ENCODE results near the gene CDK15.

Gene CDK15

DNA sequence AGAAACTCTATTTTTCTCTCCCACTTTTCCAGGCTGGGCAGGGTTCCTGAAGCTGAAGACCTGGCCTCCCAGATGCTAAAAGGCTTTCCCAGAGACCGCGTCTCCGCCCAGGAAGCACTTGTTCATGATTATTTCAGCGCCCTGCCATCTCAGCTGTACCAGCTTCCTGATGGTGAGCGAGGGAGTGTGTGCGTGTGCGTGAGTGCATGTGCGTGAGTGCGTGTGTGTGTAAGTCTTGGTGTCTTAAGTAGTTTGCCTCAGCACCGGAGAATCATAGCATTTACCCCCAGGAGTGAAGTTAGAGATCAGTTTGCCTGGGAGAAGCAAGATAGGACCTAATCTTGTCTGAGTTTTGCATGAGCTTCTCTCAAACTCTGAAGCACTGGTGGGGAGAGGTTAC lies 73.7 kb downstream of the CDK15 start:
- no peak for DNase-seq

DNA sequence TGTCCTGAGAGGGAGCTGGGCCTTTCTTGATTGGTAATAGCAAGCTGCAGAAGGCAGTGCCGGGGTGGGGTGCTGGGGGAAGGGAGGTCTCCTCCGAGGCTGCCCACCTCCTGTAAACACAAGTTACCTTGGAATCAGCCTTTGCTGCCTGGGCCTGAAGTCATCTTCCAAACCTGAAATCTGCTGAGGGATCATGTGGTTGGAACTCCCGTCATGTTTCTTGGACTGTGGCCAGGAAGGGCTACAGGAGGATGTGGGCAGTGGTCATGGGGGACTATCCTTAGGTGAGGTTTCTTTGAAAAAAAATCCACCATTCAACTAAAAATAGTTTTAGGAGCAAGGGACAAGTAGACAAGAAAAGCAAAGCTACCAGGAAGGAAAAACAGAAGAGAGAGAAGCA lies 74.2 kb downstream of the CDK15 start:
- DNase-seq, result no peak

DNA sequence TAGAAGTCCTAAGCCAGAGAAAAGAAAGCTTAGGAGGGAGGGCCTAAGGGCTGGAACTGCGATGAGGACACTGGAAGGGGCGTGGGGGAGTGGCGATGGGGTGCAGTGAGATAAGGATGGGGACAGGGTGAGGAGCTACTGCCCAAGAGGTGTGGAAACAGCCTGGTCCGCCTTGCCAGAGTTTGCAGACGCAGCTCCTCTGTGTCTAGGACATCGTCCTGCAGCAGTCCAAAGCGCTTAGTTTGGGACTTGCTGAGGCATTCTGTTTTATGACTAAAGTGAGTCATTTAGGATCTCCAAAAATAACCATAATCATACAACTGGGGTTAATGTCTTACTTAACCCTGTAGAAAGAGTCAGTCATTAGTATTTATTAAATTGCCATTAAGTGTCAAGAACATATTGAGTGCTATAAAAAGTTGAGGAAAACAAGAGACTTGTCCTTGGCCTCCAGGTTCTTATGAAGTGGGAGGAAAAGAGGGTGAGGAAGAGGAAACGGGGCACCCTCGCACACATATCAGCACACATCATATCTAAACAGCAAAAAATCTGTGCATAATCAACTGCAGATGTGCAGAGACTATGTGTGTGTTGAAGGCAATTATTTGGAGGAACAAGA lies 74.8 kb downstream of the CDK15 start:
- no peak for DNase-seq

GRCh38 chr2:201881741-201882140 lies 75.4 kb downstream of the CDK15 start:
- no peak for DNase-seq

DNA sequence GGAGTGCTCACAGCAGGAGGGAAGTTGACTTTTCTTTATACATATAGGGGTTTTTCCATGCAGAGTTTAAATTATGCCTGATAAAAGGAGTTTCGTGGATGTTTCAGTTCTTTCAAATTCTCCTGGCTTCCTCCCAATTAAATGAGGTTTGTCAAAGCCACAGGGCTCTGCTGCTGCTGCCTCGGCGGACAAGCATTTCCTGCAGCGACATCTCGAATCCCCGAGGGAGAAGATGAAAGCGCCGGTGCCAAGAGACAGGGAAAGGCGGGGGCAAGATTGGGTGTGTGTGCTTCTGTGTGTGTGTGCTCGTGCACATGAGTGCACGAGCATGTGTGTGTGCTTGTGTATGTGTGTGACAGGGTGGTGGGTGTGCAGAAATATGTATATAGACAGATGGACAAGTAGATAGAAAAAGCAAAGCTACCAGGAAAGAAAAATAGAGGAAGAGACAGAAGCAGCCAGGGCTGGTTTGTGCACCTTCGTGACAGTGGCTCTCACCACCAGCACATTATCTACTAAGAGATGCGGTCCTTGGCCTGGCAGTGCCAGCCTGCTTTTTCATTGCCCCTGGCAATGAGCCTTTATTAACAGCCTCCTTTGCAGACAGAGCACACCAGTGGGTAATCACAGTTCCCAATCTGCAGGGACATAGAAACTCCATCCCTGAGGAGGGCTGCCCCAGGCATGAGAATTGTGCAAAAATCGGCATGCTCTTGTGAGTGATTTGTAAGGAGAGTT lies 76.2 kb downstream of the CDK15 start:
- DNase-seq, result peak; percentile 27

DNA sequence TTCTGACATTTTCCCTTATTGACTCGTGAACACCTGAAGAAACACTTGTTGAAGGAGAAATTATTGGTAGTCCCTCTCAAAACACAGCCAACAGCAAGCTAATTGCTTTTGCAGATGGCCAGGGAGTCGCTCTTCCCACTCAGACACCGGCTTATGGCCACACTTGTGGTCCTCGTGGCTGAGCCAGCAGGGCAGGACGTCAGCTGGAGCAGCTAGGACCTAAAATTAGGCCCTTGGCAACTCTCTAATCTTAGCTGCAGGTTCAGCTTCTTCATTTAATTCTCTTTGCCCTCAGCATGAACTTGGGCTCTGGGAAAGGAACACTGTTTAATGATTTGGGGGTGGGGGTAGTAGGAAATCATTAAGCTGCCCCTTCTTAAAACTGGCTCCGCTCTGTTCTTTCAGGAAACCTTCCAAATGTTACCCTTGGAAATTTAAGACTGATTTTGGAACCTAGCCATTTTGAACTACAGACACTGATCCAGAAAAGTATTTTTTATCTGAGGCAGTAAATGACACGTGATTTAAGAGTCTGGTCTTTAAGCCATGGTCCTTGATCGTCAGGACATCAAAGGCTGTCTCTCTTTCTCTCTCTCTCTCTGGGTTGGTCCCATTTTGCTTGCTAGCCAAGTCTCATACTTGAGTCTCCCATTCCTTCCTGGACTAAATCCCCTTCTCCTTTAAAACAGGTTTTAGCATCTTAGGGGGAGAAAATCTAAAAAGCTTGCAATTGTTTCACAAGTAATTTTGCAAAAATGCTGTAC lies 77.5 kb downstream of the CDK15 start:
- DNase-seq, result no peak

GRCh38 chr2:201886504-201886903 lies 80.2 kb downstream of the CDK15 start:
- no peak for DNase-seq

GRCh38 chr2:201887773-201888425 lies 81.6 kb downstream of the CDK15 start:
- no peak for DNase-seq

DNA sequence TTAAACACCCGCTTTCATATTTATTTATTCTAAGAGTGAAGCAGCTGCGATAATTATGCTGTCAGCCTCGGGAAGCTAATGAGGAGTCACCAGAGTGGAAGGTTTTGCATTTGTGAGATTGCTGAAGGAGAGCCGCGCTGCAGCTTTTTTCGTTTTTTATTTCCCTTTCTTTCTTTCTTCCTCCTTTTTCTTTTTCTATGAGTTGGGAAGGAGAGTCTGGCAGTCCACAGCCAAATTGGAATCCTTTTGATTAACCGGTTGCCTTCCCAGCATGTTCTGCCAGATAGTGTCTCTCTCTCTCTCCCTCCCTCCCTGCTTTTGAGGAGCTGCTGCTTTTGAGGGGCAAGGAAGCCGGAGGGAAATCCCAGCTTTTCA lies 82.1 kb downstream of the CDK15 start:
- no peak for DNase-seq

- no peak for DNase-seq
These were observed 84.1 kb downstream of the CDK15 start for GRCh38 chr2:201890453-201890852.

DNA sequence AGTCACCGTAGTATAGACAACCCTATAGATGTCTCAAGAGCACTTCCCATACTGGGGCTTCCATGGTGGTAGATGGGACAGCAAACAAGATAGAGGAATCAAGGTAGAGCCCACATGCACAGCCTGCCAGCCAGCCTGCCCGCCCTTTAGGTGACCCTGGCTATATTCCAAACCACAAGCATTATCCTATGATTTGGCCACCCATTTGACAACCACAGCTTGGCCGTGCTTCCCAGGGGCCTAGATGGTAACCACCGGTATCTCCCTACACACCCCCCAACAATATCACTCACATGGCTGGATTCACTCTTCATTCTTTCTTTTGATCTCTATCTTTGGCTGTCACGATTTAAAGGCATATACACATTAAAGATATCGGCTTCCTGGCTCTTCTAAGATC lies 85.3 kb downstream of the CDK15 start:
- no peak for DNase-seq

- DNase-seq, result no peak
These were observed 86.2 kb downstream of the CDK15 start for GRCh38 chr2:201892516-201892915.

GRCh38 chr2:201900362-201900761 lies 94.0 kb downstream of the CDK15 start:
- no peak for DNase-seq

DNA sequence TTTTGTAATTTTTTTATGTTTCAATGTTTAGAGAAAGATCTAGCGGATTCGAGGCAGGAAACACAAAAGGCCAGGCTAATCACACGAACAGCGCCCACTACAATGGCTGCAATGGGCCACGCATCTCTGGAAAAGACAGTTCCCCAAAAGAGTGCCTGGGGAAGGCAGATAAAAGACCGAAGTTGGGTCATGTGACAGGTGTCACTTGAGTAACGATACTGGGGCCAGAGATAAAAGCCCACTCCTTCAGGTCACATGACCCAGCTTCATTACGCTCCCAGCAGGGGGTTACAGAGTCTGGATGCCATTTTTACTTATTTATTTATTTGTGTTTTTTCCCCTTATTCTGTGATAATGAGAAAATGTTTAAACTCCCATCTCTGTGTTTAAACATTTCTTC lies 95.4 kb downstream of the CDK15 start:
- no peak for DNase-seq

DNA sequence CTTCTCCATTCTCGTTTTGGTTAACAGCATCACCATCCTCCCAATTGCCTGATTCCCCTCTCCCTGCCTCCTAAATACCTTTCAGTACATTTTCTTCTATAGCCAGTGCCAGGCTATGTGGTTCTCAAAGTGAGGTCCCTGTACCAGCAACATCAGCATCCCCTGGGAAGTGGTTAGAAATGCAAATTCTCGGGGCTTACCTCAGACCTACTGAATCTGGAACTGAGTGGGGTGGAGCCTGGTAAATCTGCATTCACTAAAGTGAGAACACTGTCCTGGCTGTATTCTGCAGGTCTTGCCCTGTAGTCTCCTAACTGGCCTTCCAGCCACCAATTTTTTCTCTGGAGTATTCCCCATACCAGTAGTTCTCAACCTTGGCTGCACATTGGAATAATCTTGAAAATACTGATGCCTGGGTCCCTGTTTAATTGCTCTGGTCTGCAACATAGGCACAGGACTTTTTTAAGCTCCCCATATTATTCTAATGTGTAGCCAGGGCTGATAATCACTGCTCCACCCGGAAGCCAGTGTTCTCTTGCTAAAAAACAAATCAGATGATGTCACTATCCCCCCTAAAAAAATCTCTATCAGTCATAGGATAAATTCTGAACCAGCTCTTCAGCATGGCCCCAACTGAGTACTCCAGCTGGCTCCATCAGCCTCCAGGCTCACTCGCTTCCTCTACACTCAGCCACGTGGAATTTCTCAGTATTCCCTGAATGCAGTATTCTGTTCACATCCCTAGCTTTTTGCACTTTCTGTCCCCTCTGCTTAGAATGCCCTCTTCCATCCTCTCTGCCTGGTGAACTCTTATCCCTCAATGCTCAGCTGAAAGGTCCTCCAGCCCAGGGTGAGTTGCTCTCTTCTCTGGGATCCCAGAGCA lies 98.4 kb downstream of the CDK15 start:
- no peak for DNase-seq

GRCh38 chr2:201906777-201907562 lies 100.6 kb downstream of the CDK15 start:
- DNase-seq, result no peak

DNA sequence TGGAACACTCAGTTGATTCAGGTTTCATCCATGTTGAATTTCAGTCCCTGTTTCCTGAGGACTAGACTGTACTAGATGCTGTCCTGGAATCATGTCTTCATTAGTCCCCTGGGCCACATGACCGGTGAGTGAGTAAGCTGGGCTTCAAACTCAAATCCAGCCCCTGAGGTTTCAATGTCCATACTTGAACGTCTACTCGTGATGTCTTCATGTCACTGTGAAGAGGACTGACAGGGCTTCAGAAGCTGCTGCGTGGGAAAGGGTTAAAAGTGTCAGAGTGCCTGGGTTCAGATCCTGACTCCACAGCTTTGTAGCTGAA lies 101.2 kb downstream of the CDK15 start:
- DNase-seq, result no peak

DNA sequence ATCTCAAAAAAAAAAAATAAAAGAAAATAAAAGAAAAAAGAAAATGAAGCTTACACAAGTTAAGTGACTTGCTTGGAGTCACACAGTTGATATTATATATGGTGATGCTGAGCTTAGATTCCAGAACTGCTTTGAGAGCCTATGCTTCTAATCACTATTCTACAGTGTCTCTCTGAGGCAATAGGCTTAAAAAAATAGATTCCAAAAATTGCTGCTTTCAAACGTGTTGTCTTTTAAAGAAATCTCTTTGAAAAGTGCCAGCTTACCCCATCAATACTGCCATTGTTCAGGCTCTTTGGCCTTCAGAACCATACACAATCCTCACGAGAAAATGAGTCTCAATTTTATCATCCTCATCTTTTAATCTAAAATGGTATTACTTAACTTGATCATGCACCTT lies 102.6 kb downstream of the CDK15 start:
- DNase-seq, result no peak

- DNase-seq, result no peak
These were observed 103.0 kb downstream of the CDK15 start for GRCh38 chr2:201909348-201909747.

- DNase-seq, result no peak
These were observed 103.6 kb downstream of the CDK15 start for GRCh38 chr2:201909961-201910361.

- DNase-seq, result no peak
These were observed 105.0 kb downstream of the CDK15 start for GRCh38 chr2:201911372-201911771.

DNA sequence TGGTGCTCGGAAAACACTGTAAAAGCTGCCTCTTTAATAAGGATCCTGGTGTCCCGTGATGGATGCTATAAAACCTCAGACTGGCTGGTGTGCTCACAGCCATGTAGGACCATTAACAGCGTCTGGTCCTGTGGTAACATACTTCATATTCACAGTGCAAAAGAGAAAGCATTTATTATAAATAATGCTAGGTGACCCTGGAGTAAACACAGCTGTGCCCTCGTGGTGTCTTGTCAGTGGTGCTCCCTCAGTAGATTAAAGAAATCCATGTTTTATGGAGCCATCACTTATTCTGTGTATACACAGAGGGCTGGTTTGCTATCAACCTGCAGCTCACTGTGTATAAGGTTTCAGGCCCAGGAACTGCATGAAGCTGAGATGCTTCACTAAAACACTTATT lies 106.9 kb downstream of the CDK15 start:
- DNase-seq, result no peak
